IPS-15b (cell line): ENCODE results near the gene CBX5.

Experiments
- H3K27me3 ChIP-seq: one replicate; pipeline ENCODE4 v1.6.1; 2013; ENCODE audit warnings: low read length; ENCODE audit not compliant: control insufficient read depth, insufficient read depth
- H3K36me3 ChIP-seq: one replicate; pipeline ENCODE4 v1.6.1; 2013; ENCODE audit warnings: low read length; ENCODE audit not compliant: control insufficient read depth, insufficient read depth
- H3K4me1 ChIP-seq: one replicate; pipeline ENCODE4 v1.6.1; 2013; ENCODE audit warnings: mild to moderate bottlenecking, low read length; ENCODE audit not compliant: control insufficient read depth, insufficient read depth
- H3K4me3 ChIP-seq: one replicate; pipeline ENCODE4 v1.5.1; 2013; ENCODE audit warnings: low read depth, low read length
- H3K9ac ChIP-seq: one replicate; pipeline ENCODE4 v1.6.1; 2013; ENCODE audit warnings: low read depth, mild to moderate bottlenecking, low read length
- H3K9me3 ChIP-seq: one replicate; pipeline ENCODE4 v1.6.1; 2013; ENCODE audit warnings: mild to moderate bottlenecking, low read length; ENCODE audit not compliant: control insufficient read depth, insufficient read depth

The CBX5 gene

GRCh38 chr12:54276368-54276767 is 3.6 kb downstream of the CBX5 start:
- H3K36me3 ChIP-seq, result peaks cover 5% of the 10 kb centered on the region
- peaks cover 4% of the 10 kb centered on the region for H3K4me1 ChIP-seq
- H3K9ac ChIP-seq, result no peak overlapping the region
- no peaks in the 10 kb centered on the region for H3K9me3 ChIP-seq
- H3K4me3 ChIP-seq, result no peak overlapping the region
- no peaks in the 10 kb centered on the region for H3K27me3 ChIP-seq

DNA sequence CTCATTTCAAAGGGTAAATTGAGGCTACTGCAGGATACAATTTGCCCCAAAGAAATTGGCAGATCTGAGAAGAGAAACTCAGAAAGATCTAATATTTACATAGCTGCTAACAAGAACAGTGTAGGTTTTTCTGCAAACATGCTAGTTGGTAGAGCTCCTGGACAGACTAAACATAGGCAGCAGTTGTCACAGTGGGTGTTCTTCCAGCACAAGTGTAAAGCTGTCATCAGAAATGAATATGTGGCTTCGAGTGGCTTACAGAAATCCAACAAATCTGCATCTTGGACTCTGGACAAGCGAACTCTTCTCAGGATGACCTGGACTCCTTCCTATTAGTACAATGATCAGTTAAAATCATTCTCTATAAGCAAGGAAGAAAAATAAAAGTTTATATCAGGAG is 5.9 kb downstream of the CBX5 start:
- Histone ChIP-seq H3K4me3 (no peak overlapping the region), H3K36me3 (no peaks in the 10 kb centered on the region), H3K27me3 (no peaks in the 10 kb centered on the region)

DNA sequence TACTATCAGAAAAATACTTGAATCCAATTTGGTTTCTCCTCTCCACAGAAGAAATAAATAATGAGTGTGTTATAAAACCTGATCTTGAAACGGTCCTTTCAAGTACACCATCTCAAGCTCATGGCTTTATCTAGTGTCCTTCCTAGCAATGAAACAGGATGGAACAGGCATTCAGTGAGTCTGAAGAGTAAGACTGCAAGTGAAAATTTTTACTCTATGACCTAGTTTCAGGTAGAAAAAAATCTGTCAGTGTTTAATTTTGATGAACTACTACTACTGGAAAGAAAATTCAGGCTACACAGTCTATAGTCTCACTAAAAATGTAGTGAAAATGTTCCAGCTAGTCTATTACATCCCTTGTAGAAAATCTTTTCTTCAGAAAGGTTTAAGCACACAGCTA is 7.7 kb downstream of the CBX5 start:
- H3K4me3 ChIP-seq, result no peak overlapping the region
- H3K9ac ChIP-seq, result no peak overlapping the region
- H3K27me3 ChIP-seq, result no peaks in the 10 kb centered on the region
- H3K36me3 ChIP-seq, result no peaks in the 10 kb centered on the region
- no peaks in the 10 kb centered on the region for H3K4me1 ChIP-seq
- no peaks in the 10 kb centered on the region for H3K9me3 ChIP-seq

More for the DNA sequence above, 5.9 kb downstream of the CBX5 start:
- Histone ChIP-seq H3K9ac (no peak overlapping the region), H3K4me1 (peaks cover 4% of the 10 kb centered on the region), H3K9me3 (no peaks in the 10 kb centered on the region)

GRCh38 chr12:54270345-54270744 is 9.6 kb downstream of the CBX5 start:
- Histone ChIP-seq H3K27me3 (no peaks in the 10 kb centered on the region), H3K4me3 (no peak overlapping the region), H3K9me3 (no peaks in the 10 kb centered on the region), H3K4me1 (no peaks in the 10 kb centered on the region), H3K9ac (no peak overlapping the region), H3K36me3 (no peaks in the 10 kb centered on the region)

- Histone ChIP-seq H3K9ac (no peak overlapping the region), H3K36me3 (no peaks in the 10 kb centered on the region), H3K4me1 (peaks cover 4% of the 10 kb centered on the region)
Observed at GRCh38 chr12:54266852-54267251, 13.1 kb downstream of the CBX5 start.

DNA sequence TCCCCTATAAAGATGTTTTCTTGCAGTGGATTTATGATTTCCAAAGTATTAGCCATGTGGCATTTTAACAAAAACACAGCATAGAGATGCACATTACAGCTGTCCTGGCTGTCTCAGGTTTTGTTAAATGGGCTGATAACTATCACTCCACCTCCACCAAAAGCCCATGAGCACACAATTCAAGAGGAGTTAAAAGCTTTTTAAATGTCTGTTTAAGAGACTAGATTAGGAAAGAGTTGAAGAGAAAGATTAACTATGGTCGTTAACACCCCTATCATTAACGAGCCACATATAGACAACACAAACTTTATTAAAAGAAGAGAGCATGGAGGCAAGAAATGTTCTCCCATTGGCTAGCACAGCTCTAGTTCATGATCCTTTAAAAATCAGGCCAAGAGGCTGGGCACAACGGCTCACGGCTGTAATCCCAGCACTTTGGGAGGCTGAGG is 14.5 kb downstream of the CBX5 start:
- H3K36me3 ChIP-seq, result no peaks in the 10 kb centered on the region
- H3K27me3 ChIP-seq, result no peaks in the 10 kb centered on the region
- peaks cover 7% of the 10 kb centered on the region for H3K4me1 ChIP-seq
- H3K4me3 ChIP-seq, result no peak overlapping the region
- H3K9me3 ChIP-seq, result no peaks in the 10 kb centered on the region
- no peak overlapping the region for H3K9ac ChIP-seq

More at GRCh38 chr12:54266852-54267251, 13.1 kb downstream of the CBX5 start:
- Histone ChIP-seq H3K9me3 (no peaks in the 10 kb centered on the region), H3K4me3 (no peak overlapping the region), H3K27me3 (no peaks in the 10 kb centered on the region)

GRCh38 chr12:54262403-54262925 is 17.5 kb downstream of the CBX5 start:
- H3K4me1 ChIP-seq, result peaks cover 19% of the 10 kb centered on the region
- H3K9me3 ChIP-seq, result no peaks in the 10 kb centered on the region
- no peak overlapping the region for H3K4me3 ChIP-seq
- H3K27me3 ChIP-seq, result no peaks in the 10 kb centered on the region
- H3K36me3 ChIP-seq, result peaks cover under 1% of the 10 kb centered on the region
- H3K9ac ChIP-seq, result no peak overlapping the region

DNA sequence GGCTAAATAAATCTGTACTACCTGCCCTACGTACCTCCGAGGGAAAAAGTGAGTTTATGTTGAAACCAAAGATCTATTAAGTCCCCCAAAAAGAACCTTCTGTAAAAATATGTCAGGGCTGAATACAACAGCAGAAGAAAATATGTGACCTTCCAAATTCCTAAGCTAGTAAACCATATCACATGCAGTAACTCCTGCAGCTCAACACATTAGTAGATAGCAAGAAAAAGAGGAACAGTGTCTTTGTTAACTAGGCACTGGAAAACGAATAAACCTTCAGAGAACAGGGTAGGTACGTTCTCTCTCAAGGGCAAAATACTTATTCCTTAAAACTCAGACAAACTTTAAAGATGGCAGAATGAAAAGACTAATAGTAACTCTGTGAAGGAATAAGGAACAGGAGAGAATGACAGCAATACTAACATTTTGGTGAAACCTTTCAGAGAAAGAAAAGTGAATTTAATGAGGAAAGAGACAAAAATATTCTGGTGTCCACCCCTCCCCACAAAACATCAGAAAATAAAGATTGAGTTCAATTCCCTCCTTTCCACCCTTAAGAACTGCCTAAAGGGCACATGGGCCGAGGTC is 18.0 kb downstream of the CBX5 start:
- Histone ChIP-seq H3K36me3 (peaks cover 6% of the 10 kb centered on the region), H3K4me3 (no peak overlapping the region), H3K9ac (no peak overlapping the region), H3K4me1 (peaks cover 25% of the 10 kb centered on the region), H3K27me3 (no peaks in the 10 kb centered on the region), H3K9me3 (no peaks in the 10 kb centered on the region)

- Histone ChIP-seq H3K36me3 (peaks cover 15% of the 10 kb centered on the region), H3K27me3 (no peaks in the 10 kb centered on the region), H3K9ac (peak overlapping the region; percentile 70), H3K4me3 (peak overlapping the region; percentile 55), H3K9me3 (no peaks in the 10 kb centered on the region), H3K4me1 (peaks cover 25% of the 10 kb centered on the region)
Observed at GRCh38 chr12:54259194-54260011, 20.5 kb downstream of the CBX5 start.

DNA sequence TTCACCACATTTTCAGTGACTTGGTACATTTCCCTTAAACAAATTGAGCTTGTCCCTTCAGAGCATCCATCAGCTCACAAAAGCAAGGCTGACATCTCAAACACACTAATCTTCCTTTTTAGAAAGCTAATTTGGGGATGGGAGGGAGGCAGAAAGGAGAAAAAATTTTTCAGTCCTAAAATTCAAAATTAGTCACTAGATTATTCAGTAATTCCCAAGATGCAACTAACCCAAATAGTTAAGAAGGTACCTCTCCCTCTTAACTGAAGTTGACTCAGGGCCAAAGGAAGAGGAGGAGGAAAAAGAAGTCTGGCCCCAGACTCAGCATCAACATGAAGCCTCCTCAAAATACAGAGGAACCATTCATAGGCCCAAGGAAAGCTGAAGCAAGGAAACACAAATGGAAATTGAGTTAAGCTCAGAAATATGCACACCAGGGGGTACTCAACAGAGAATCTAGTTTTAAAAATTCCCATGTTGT is 21.7 kb downstream of the CBX5 start:
- Histone ChIP-seq H3K9me3 (no peaks in the 10 kb centered on the region), H3K4me1 (peaks cover 25% of the 10 kb centered on the region), H3K9ac (peak overlapping the region; percentile 26), H3K36me3 (peaks cover 18% of the 10 kb centered on the region), H3K4me3 (peak overlapping the region; percentile 55), H3K27me3 (no peaks in the 10 kb centered on the region)

- H3K9ac ChIP-seq, result peak overlapping the region; percentile 26
- H3K4me3 ChIP-seq, result no peak overlapping the region
- H3K4me1 ChIP-seq, result peaks cover 21% of the 10 kb centered on the region
- H3K9me3 ChIP-seq, result no peaks in the 10 kb centered on the region
- H3K27me3 ChIP-seq, result no peaks in the 10 kb centered on the region
- H3K36me3 ChIP-seq, result peaks cover 18% of the 10 kb centered on the region
Observed at GRCh38 chr12:54257332-54257731, 22.6 kb downstream of the CBX5 start.

DNA sequence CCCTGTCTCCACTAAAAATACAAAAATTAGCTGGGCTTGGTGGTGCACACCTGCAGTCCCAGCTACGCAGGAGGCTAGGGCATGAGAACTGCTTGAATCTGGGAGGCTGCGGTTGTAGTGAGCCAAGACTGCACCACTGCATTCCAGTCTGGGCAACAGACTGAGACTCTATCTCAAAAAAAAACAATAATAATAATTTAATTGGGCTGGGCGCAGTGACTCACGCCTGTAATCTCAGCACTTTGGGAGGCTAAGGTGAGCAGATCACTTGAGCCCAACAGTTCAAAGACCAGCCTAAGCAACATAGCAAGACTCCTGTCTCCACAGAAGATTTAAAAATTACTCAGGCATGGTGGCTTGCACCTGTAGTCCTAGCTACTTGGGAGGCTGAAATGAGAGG is 26.7 kb downstream of the CBX5 start:
- Histone ChIP-seq H3K27me3 (no peaks in the 10 kb centered on the region), H3K9ac (no peak overlapping the region), H3K36me3 (peaks cover 24% of the 10 kb centered on the region), H3K4me1 (peaks cover 13% of the 10 kb centered on the region), H3K4me3 (no peak overlapping the region), H3K9me3 (no peaks in the 10 kb centered on the region)
